ENCODE data around the gene DLGAP3. TPM values are rescaled to one million over a fixed set of nuclear protein-coding genes. Genes with fewer than 3 reads are reported as not detected.

DLGAP3 gene
- under 0.01 TPM in 1 of 2 replicates, not detected in the other for total RNA-seq

GRCh38 chr1:34929497-34929852 lies at the start of gene DLGAP3:
Gene DLGAP3, minus strand, starts transcription at chr1:34929650. Its CDS starts 24,267 bp downstream, at chr1:34905383.

GRCh38 chr1:34859446-34860200 lies 69.8 kb downstream of the DLGAP3 start, which contains the start of gene SMIM12:
Gene SMIM12, minus strand, starts transcription at chr1:34859749. Its CDS starts 3,772 bp downstream, at chr1:34855977.

Other genes with a start within 250 kb of the DLGAP3 start
- gene GJB5, start 174.6 kb downstream of the DLGAP3 start, total RNA-seq: not detected in 2 replicates
- gene GJB4, start 169.9 kb downstream of the DLGAP3 start, total RNA-seq: not detected in 2 replicates
- 0.12 and 0.16 TPM in 2 replicates for gene GJB3, start 148.4 kb downstream of the DLGAP3 start, total RNA-seq
- gene GJA4, start 136.7 kb downstream of the DLGAP3 start, total RNA-seq: not detected in 2 replicates
- gene SMIM12, start 69.9 kb downstream of the DLGAP3 start, total RNA-seq: 26.0 and 26.2 TPM in 2 replicates
- 24.2 and 27.8 TPM in 2 replicates for gene TMEM35B, start 55.7 kb upstream of the DLGAP3 start, total RNA-seq
- gene ZMYM6, start 102.3 kb upstream of the DLGAP3 start, total RNA-seq: 19.7 and 23.0 TPM in 2 replicates
- gene ZMYM1, start 149.7 kb upstream of the DLGAP3 start, total RNA-seq: 13.5 and 26.0 TPM in 2 replicates

Data from hair follicle dermal papilla cell (primary cell).